HG03432 (cell line): ENCODE measurements around the gene XPR1.
"Not testable (repeated sequence)": the region's sequence is repeated elsewhere in the genome, so short reads cannot be mapped to it uniquely, and the experiment has no call there.

Experiments
- ATAC-seq: cut with Tn5 transposase; IDR thresholded peaks from one replicate; pipeline ENCODE4 v1.9.1; 2021; ENCODE audit warnings: mild to moderate bottlenecking, moderate library complexity; ENCODE audit not compliant: unreplicated experiment

Gene XPR1

GRCh38 chr1:180833180-180833579 is 201.4 kb downstream of the XPR1 start:
- not testable (repeated sequence) for ATAC-seq

GRCh38 chr1:180836449-180836848 is 204.6 kb downstream of the XPR1 start:
- no peak for ATAC-seq

- no peak for ATAC-seq
Measured at GRCh38 chr1:180837020-180837419, 205.2 kb downstream of the XPR1 start.

- no peak for ATAC-seq
Measured at GRCh38 chr1:180838535-180838934, 206.7 kb downstream of the XPR1 start.

- ATAC-seq: no peak
Measured at GRCh38 chr1:180839547-180839946, 207.7 kb downstream of the XPR1 start.

- no peak for ATAC-seq
Measured at GRCh38 chr1:180841415-180841814, 209.6 kb downstream of the XPR1 start.

- ATAC-seq: no peak
Measured at GRCh38 chr1:180842052-180842451, 210.2 kb downstream of the XPR1 start.

- no peak for ATAC-seq
Measured at GRCh38 chr1:180842491-180843275, 210.9 kb downstream of the XPR1 start.

- no peak for ATAC-seq
Measured at GRCh38 chr1:180845352-180845751, 213.5 kb downstream of the XPR1 start.

- no peak for ATAC-seq
Measured at GRCh38 chr1:180848191-180848590, 216.4 kb downstream of the XPR1 start.

- peak; percentile 71 for ATAC-seq
Measured at GRCh38 chr1:180849031-180849775, 217.4 kb downstream of the XPR1 start.

- ATAC-seq: peak; percentile 41
Measured at GRCh38 chr1:180851995-180852887, 220.4 kb downstream of the XPR1 start.

GRCh38 chr1:180854001-180854400 is 222.2 kb downstream of the XPR1 start:
- ATAC-seq: no peak

- no peak for ATAC-seq
Measured at GRCh38 chr1:180854456-180854855, 222.6 kb downstream of the XPR1 start.

- ATAC-seq: not testable (repeated sequence)
Measured at GRCh38 chr1:180857947-180858725, 226.3 kb downstream of the XPR1 start.

GRCh38 chr1:180859306-180859705 is 227.5 kb downstream of the XPR1 start:
- ATAC-seq: no peak

- no peak for ATAC-seq
Measured at GRCh38 chr1:180860535-180860934, 228.7 kb downstream of the XPR1 start.

- ATAC-seq: no peak
Measured at GRCh38 chr1:180862305-180862704, 230.5 kb downstream of the XPR1 start.

GRCh38 chr1:180863158-180863775 is 231.4 kb downstream of the XPR1 start:
- ATAC-seq: no peak
